NOMO-1 treated with DMSO at 0.1 percent for 48 hours (cell line): Measurements from ENCODE around the gene CHURC1.

Source experiments
- DNase-seq: peaks from one replicate; lab custom pipeline; 2025; ENCODE audit not compliant: unreplicated experiment; lab: John Stamatoyannopoulos, UW

CHURC1 gene

DNA sequence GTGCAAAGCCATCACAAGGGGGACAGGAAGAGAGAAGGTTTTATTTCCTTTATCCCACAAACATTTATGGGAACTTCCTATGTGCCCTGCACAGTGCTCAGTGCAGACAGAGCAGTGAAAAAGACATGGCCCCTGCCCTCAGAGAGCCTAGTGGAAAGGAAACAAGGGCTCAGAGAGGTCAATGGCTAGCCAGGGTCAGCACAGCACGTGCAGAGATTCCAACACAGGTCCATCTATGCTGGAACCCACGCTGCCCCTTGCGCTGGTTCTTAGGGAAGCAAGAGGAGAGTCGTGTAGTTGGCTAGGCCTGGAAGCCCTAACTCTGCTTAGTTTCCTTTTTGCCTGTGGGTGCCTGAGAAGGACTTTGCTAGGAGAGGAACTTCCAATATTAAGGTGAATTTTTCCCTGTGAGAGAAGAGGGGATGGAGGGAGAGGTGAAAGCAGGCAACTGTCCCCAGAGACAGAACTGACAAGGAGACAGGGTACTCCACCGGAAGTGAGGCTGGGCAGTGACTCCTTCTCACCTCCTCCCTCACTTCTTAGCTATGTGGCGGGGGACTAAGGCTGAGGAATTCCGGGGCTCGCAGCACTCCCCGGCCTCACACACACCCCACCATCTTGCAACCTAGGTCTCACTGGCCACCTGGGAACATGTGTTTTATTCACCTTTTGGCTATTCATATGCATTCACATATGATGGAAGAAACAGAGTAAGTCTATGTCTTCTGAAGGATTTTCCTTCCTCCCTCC, 40.4 kb downstream of the CHURC1 start:
- DNase-seq: no peak

- DNase-seq: no peak
These were observed 41.0 kb downstream of the CHURC1 start for GRCh38 chr14:64955297-64955696.

DNA sequence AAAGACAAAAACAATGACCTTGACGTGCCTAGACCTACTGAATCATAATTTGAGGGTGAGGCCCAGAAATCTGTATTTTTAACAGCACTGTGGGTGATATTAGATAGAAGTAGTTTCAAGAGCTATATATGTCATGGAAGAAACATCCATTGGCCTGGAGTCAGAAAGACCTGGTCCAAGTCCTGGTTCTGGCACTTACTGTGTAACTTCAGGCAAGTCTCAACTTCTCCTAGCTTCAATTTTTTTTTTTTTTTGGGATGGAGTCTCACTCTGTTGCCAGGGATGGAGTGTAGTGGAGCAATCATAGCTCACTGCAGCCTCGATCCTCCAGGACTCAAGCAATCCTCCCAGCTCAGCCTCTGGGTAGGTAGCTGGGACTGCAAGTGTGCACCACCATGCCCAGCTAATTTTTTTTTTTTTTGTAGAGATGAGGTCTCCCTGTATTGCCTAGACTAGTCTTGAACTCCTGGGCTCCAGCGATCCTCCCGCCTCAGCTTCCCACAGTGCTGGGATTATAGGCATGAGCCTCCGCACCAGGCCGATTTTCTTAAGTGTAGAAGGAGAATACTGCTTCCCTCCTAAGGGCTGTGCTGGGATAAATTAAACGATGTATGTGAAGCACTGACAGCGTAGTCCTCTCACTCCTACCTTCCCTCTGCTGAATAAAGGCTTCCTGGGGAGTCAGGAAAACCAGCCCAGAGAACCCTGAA, 42.6 kb downstream of the CHURC1 start:
- no peak for DNase-seq

DNA sequence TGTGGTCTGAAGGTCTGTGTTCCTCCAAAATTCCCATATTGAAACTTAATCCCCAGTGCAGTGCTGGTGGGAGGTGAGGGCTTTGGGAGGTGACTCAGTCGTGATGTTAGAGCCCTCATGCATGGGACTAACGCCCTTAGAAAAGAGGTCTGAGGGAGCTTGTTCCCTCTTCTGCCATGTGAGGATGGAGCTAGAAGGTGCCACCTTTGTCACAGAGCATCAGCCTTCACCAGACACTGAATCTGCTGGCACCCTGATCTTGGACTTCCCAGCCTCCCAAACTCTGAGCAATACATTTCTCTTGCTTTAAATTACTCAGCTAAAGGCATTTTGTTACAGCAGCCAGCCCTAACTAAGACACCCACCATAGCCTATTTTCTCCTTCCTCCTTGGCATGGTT, 43.9 kb downstream of the CHURC1 start:
- no peak for DNase-seq

DNA sequence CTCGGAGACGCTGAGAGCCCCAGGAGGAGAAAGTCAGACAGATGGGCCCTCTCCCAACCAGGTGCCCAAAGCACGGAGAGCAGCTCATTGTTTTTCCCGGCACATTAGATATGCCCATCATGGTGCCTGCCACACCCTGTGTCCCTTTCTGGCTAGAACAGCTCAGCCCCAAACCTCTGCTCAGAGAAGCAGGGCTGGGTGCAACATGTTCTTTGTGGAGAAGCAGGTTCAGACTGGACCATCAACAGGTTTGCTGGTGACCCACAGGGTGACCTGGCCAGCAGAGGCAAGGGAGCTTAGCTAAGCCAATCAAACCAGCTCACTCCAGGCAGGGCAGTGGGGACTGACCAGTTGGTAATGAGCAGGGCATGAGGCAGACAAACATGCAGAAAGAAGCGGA, 44.5 kb downstream of the CHURC1 start:
- no peak for DNase-seq

DNA sequence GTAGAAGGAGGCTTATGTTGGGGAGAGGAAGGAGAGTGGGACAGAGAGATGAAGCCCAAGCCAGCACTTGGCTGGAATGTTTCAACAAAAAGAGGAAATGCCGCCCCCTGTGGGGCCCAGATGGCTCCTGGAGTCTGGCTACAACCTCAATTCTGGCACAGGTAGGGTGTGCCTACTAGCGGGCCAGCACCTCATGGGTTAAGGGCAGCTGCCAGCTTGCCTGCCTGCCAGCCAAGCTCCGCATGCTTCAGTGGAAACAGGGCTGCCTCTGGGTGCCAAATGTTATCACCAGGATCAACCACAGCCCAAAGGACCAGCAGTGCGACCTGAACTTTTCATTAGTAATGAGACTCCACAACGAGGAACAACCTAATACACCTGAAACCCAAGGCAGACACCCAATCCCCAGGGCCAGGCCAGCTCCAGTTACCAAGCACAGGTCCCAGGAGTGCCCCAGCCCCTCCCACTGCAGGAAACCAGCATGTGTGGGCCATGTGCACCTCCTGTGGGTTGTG, 46.6 kb downstream of the CHURC1 start:
- DNase-seq: no peak

- no peak for DNase-seq
These were observed 49.4 kb downstream of the CHURC1 start for GRCh38 chr14:64963611-64964010.

DNA sequence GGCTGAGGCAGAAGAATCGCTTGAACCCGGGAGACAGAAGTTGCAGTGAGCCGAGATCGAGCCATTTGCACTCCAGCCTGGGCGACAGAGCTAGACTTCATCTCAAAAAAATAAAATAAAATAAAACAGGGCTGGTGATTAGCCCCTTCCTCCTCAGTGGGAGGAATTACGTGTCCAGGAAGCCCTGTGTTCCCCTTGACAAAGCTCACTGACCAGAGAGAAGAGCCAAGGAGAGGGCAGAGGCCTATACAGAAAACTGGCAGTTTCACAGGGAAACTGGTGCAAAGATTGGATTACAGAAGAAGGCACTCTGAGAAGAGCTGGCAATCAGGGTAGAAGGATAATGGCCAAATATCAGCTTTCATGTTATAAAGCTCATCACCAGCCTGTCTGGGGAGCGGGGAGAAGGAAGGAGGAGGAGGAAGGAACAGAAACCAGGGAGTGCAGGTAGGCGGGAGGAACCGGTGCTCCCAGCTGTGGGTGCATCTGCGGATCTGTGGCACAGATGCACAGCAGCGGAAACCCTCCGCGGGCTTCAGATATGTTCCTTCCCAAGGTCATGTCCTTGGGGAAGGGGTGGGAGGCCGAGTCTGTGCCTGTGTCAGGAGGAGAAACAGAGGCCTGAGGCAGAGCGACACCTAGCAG, 51.2 kb downstream of the CHURC1 start:
- DNase-seq: no peak

- DNase-seq: no peak
These were observed 52.7 kb downstream of the CHURC1 start for GRCh38 chr14:64966976-64967375.

- no peak for DNase-seq
These were observed 53.9 kb downstream of the CHURC1 start for GRCh38 chr14:64968167-64968566.

DNA sequence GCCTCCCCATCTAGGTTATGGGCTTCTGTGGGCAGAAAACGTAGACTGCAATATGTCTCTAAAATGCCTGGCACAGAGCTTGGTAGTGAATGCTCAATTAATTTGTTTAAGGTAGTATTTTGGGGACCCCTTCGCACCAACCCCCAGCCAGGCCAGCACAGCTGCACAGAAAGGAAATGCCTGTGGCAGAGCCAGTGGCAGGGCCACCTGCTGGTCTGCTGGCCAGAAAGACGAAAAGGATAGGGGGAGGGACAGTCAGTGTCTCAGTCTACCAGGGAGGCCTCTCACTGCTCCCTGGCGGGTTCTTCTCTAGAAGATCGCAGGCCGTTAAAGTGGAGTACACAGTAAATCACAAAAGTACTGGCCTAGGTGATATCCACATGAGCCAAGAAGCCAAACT, 54.4 kb downstream of the CHURC1 start:
- DNase-seq: no peak

DNA sequence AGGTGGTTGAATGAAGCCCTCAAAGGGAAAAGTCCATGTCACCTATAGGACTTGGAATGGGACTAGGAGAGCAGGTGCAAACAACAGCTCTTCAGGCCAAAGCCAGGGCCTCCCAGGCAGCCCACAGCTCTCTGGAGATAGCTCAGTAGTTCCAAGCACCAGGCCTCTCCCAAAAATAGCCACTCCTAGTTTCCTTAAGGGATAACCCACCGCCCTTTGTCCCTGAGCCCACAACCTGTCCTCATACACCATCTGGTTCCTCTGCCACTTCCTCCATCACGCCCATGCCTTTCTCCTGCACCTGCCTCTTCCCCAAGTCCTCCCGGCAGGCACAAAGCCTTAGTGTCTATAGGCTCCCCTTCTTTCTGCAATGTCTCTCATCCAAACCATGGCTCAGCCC, 55.8 kb downstream of the CHURC1 start:
- no peak for DNase-seq

DNA sequence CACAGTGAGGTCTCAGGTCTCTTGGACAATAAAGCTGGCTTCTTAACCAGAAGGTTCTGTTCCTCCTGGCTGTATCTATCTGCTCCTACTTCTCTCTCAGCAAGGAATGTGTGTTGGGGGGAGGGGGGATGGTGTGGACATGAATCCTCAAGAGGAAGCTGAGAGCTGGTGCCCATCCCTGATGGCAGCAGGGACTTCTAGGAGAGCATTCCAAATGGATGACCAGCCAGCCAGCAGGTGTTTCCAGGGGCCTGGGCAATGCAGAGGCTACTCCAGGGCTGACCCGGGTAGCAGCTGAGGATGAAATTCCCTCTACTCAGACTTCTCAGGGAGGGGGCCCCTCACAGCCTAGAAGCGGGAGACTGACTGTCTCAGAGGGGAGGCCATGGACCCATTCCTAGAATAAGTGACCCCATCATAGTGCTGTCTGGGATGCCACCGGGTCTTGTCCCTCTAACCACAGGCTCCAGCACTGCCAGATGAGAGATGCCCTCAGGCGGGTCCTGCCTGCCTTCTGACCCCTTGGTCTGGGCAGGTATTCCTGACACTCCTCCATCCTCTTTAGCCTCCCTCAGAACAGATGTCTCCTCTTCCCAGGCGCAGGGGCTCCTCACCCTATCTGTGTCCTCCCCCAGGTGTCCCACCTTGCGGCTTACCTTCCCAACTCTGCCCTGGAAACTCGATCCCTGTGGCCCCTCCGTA, 56.7 kb downstream of the CHURC1 start:
- no peak for DNase-seq

GRCh38 chr14:64971491-64971942, 57.3 kb downstream of the CHURC1 start:
- no peak for DNase-seq

- peak; percentile 9 for DNase-seq
These were observed 57.9 kb downstream of the CHURC1 start, which contains the start of gene RAB15 for GRCh38 chr14:64971943-64972791. Gene RAB15 (minus strand): TSS chr14:64972336. CDS start chr14:64972076, 260 bp downstream.

DNA sequence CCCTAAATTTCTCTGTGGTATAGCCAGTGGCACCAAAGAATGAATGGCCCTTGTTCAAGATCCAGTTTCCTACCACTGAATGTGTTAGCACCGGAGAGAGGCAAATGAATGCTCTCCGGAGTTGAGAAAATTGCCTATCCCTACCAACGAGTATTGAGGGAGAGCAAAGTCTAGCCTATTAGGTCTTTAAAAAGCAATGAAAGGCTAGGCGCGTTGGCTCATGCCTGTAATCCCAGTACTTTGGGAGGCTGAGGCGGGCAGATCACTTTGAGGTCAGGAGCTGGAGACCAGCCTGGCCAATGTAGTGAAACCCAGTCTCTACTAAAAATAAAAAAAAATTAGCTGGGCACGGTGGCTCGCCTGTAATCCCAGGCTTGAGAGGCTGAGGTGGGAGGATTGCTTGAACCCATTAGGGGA, 58.8 kb downstream of the CHURC1 start:
- DNase-seq: no peak

- DNase-seq: no peak
These were observed 59.6 kb downstream of the CHURC1 start for GRCh38 chr14:64973826-64974225.

GRCh38 chr14:64974563-64974962, 60.3 kb downstream of the CHURC1 start:
- DNase-seq: no peak

GRCh38 chr14:64979336-64980074, 65.2 kb downstream of the CHURC1 start:
- DNase-seq: no peak
